Fibroblast of upper back skin (primary cell): ENCODE results near the gene TMPRSS11D.

ENCODE experiments used
- DNase-seq: peaks from one replicate; pipeline ENCODE4 v3.0.0-alpha.2; 2013

TMPRSS11D gene

GRCh38 chr4:67883902-67884301, at the start of gene TMPRSS11D:
TSS of gene TMPRSS11D (minus strand) at chr4:67884002. CDS start at chr4:67883933, 69 bp downstream.
- DNase-seq: no peak

GRCh38 chr4:67933038-67933437, 49.2 kb upstream of the TMPRSS11D start:
- DNase-seq: peak; percentile 7

DNA sequence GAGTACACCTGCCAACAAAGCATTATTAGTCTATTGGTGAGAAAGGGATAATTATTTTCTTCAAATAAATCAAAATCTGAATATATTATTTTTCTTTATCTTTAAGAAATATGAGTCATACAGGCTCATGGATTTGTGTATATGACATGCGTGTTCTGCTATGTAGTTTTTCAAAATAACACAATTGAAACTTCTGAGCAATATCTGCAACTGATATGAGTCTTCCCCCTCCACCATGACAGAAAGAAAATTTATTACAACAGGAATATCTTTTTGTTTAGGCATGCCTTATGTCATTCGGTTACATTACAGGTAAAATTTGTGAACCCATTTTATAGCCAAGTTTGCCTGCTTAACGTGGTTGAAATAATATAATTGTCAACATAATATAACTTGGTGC, 47.5 kb upstream of the TMPRSS11D start:
- no peak for DNase-seq

GRCh38 chr4:67929426-67929825, 45.6 kb upstream of the TMPRSS11D start:
- DNase-seq: peak; percentile 87

GRCh38 chr4:67928546-67928945, 44.7 kb upstream of the TMPRSS11D start:
- no peak for DNase-seq

DNA sequence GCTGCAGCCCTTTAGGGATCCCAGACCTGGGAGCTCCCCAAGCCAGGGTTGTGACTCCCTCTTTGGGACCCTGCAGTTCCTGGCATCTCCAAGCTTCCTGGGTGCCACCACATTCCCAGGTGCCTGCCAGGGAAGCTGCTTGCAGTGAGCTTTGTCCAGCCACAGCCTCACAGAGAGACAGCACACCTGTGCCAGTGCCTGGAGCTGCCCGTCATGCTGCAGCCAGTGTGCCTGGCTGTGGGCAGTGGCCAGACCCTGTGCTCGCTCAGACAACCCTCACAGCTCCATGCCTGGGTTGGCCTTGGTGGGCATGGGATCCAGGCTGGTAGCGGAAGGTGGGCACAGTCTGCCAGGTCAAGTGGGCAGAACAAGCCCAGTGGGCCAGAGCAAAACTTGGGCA, 43.4 kb upstream of the TMPRSS11D start:
- DNase-seq: no peak

- no peak for DNase-seq
Measured at GRCh38 chr4:67926485-67926884, 42.7 kb upstream of the TMPRSS11D start.

- peak; percentile 75 for DNase-seq
Measured at GRCh38 chr4:67922697-67923096, 38.9 kb upstream of the TMPRSS11D start.

GRCh38 chr4:67918428-67918827, 34.6 kb upstream of the TMPRSS11D start:
- DNase-seq: peak; percentile 9

- peak; percentile 11 for DNase-seq
Measured at GRCh38 chr4:67915400-67915966, 31.7 kb upstream of the TMPRSS11D start.

- DNase-seq: no peak
Measured at GRCh38 chr4:67912080-67912479, 28.3 kb upstream of the TMPRSS11D start.

GRCh38 chr4:67911638-67912037, 27.8 kb upstream of the TMPRSS11D start:
- DNase-seq: no peak

GRCh38 chr4:67911141-67911540, 27.3 kb upstream of the TMPRSS11D start:
- DNase-seq: no peak

- no peak for DNase-seq
Measured at GRCh38 chr4:67910585-67910905, 26.7 kb upstream of the TMPRSS11D start.

GRCh38 chr4:67909905-67910584, 26.2 kb upstream of the TMPRSS11D start:
- peak; percentile 29 for DNase-seq

DNA sequence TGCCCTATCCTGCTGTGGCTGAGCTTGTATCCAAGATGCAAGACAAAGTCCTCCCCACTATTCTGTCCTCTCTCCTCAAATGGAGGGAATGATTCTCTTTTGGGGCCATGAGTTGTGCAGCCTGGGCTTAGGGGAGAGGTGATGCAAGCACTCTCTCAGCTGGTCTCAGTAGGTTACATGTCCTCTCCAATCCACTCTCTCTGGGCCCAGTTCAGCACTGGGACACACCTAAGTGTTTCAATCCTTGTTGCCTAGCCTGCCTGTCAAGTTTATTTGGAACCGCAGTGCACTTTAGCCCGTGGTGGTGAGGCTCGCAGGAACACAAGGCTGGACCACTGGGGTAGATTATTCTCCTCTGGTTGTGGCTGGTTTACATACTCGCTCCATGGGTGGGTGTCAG, 23.8 kb upstream of the TMPRSS11D start:
- DNase-seq: no peak

GRCh38 chr4:67899096-67899495, 15.3 kb upstream of the TMPRSS11D start:
- DNase-seq: no peak

- DNase-seq: no peak
Measured at GRCh38 chr4:67897686-67898085, 13.9 kb upstream of the TMPRSS11D start.

GRCh38 chr4:67896421-67897065, 12.7 kb upstream of the TMPRSS11D start:
- DNase-seq: no peak

DNA sequence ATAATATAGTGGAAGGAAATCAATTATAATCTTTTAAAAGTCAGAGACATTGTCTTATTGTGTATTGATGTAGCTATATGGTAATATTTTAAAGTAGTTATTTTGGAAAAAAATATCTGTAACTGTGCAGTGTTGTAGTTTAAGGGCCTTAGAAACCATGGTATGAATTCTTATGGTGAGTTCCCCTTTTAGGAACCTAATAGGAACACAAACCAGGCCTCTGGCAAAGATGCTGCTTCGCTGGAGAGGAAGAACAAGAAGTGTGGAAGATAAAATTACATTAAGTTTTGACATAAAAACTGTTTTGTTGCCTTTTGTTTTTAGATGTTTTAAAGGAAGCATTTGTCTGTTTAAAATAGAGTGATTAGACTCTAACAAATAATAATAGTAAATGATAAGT, 10.9 kb upstream of the TMPRSS11D start:
- DNase-seq: no peak

DNA sequence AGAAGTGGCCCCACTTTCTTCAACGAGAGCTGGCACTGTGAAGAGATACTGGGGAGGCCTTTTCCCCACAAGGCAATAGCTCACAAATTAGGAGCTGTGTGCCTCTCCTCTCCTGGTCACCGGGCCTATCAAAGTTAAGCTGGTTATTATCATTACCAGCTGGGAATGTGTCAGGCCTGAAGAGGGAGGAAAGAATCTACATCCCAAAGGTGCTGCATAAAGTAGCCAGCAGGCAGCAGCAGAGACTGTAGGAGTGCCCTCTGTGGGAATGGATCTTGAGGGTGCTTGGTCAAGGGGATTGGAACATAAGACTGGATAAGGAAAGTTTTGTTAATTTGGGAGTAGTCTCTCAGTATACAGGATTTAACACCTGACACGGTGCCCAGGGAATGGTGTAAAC, 9.1 kb upstream of the TMPRSS11D start:
- peak; percentile 19 for DNase-seq

- no peak for DNase-seq
Measured at GRCh38 chr4:67892253-67892652, 8.5 kb upstream of the TMPRSS11D start.

GRCh38 chr4:67891645-67892044, 7.8 kb upstream of the TMPRSS11D start:
- DNase-seq: no peak

GRCh38 chr4:67886281-67886680, 2.5 kb upstream of the TMPRSS11D start:
- peak; percentile 37 for DNase-seq

- peak; percentile 94 for DNase-seq
Measured at GRCh38 chr4:67885762-67886161, 2.0 kb upstream of the TMPRSS11D start.
